ENCODE measurements around the gene RNF40. TPM values are rescaled to one million over a fixed set of nuclear protein-coding genes. Genes with fewer than 3 reads are reported as not detected.

Gene RNF40
- total and polyA plus RNA-seq, 2 donors (not counting 1 experiment from before 2014, with no cell fraction given), result 42.0 to 56.8 TPM

DNA sequence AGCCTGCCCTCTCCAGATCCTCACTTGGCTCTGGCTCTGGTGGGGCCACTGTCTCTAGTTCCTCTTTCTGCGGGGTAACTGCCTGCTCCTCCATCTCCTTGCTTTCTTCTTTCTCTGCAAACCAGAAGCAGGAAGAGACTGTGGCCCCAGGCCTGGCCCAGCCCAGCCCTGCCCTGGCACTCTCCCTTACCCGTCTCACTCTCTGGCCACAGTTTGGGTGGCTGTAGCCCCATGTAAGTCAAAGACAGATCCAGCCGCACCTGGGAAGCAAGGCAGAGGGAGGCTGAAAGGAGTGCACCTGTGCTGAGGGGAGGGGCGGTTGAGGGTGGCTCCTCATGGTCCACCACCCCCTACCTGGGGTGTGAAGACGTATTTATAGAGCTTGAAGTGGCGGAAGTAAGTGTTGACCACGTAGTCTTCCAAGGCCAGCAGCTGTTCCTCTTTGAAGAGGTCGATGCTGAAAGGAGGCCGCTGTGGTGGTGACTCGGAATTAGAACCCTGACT is 3.1 kb upstream of the RNF40 start:
- DNase-seq (ENCODE audit: low read depth in 2 of 2), result no peak
- Histone ChIP-seq H4K20me1 (ENCODE audit: control insufficient read depth, extremely low read depth, insufficient read depth, low read length) (no peaks in the 10 kb centered on the region), H3K9ac (ENCODE audit: insufficient read depth, low read length) (no peak overlapping the region), H3K27ac (ENCODE audit: insufficient read depth, low read length) (no peak overlapping the region), H3K4me3 (replicated peaks in 1 of 4; ENCODE audit: control extremely low read depth in 1 of 4, insufficient read depth in 1 of 4, low read depth in 3 of 4, low read length in 4 of 4) (no peak overlapping the region), H3K36me3 (ENCODE audit: control insufficient read depth, insufficient read depth, low read length) (peaks cover 22% of the 10 kb centered on the region), H2AFZ (ENCODE audit: low read length) (no peak overlapping the region), H3K79me2 (ENCODE audit: control insufficient read depth, insufficient read depth, low read length) (peaks cover 19% of the 10 kb centered on the region), H3K9me3 (ENCODE audit: control insufficient read depth, insufficient read depth, low read depth, low read length) (no peaks in the 10 kb centered on the region), H3K4me1 (ENCODE audit: control insufficient read depth, extremely low read depth, insufficient read depth, low read length) (peaks cover 14% of the 10 kb centered on the region), H3K4me2 (ENCODE audit: extremely low read depth, insufficient read depth, low read length) (no peak overlapping the region), H3K27me3 (ENCODE audit: control insufficient read depth, insufficient read depth, low read length) (no peaks in the 10 kb centered on the region)
- TF ChIP-seq EZH2 (IDR thresholded peaks at IDR 0.05; ENCODE audit: low read length, missing control alignments), result no peak
- TF ChIP-seq CTCF (conservative IDR thresholded peaks at IDR 0.05 in 1 of 2, IDR thresholded peaks at IDR 0.05 in 1 of 2; ENCODE audit: low read depth in 1 of 2, low read length in 2 of 2), result no peak

GRCh38 chr16:30760001-30760559 is 2.0 kb upstream of the RNF40 start:
- Histone ChIP-seq H3K36me3 (ENCODE audit: control insufficient read depth, insufficient read depth, low read length) (peaks cover 28% of the 10 kb centered on the region), H2AFZ (ENCODE audit: low read length) (no peak overlapping the region), H4K20me1 (ENCODE audit: control insufficient read depth, extremely low read depth, insufficient read depth, low read length) (no peaks in the 10 kb centered on the region), H3K9ac (ENCODE audit: insufficient read depth, low read length) (no peak overlapping the region), H3K4me1 (ENCODE audit: control insufficient read depth, extremely low read depth, insufficient read depth, low read length) (peaks cover 14% of the 10 kb centered on the region), H3K4me3 (replicated peaks in 1 of 4; ENCODE audit: control extremely low read depth in 1 of 4, insufficient read depth in 1 of 4, low read depth in 3 of 4, low read length in 4 of 4) (no peak overlapping the region), H3K4me2 (ENCODE audit: extremely low read depth, insufficient read depth, low read length) (peak overlapping the region; percentile 98), H3K79me2 (ENCODE audit: control insufficient read depth, insufficient read depth, low read length) (peaks cover 26% of the 10 kb centered on the region), H3K27me3 (ENCODE audit: control insufficient read depth, insufficient read depth, low read length) (no peaks in the 10 kb centered on the region), H3K9me3 (ENCODE audit: control insufficient read depth, insufficient read depth, low read depth, low read length) (no peaks in the 10 kb centered on the region), H3K27ac (ENCODE audit: insufficient read depth, low read length) (no peak overlapping the region)
- no peak for DNase-seq (ENCODE audit: low read depth in 2 of 2)
- no peak for TF ChIP-seq EZH2 (IDR thresholded peaks at IDR 0.05; ENCODE audit: low read length, missing control alignments)
- TF ChIP-seq CTCF (conservative IDR thresholded peaks at IDR 0.05 in 1 of 2, IDR thresholded peaks at IDR 0.05 in 1 of 2; ENCODE audit: low read depth in 1 of 2, low read length in 2 of 2), result no peak

GRCh38 chr16:30760577-30761426 is 1.3 kb upstream of the RNF40 start:
- peaks cover 14% of the 10 kb centered on the region for H3K4me1 ChIP-seq (ENCODE audit: control insufficient read depth, extremely low read depth, insufficient read depth, low read length)
- peak overlapping the region; percentile 98 for H3K4me2 ChIP-seq (ENCODE audit: extremely low read depth, insufficient read depth, low read length)
- peak overlapping the region; percentile 92 for H3K27ac ChIP-seq (ENCODE audit: insufficient read depth, low read length)
- peak overlapping the region; percentile 67 for H3K9ac ChIP-seq (ENCODE audit: insufficient read depth, low read length)
- TF ChIP-seq CTCF (conservative IDR thresholded peaks at IDR 0.05 in 1 of 2, IDR thresholded peaks at IDR 0.05 in 1 of 2; ENCODE audit: low read depth in 1 of 2, low read length in 2 of 2) (no peak), EZH2 (IDR thresholded peaks at IDR 0.05; ENCODE audit: low read length, missing control alignments) (no peak)
- no peak for DNase-seq (ENCODE audit: low read depth in 2 of 2)
- no peaks in the 10 kb centered on the region for H4K20me1 ChIP-seq (ENCODE audit: control insufficient read depth, extremely low read depth, insufficient read depth, low read length)
- H3K36me3 ChIP-seq (ENCODE audit: control insufficient read depth, insufficient read depth, low read length), result peaks cover 33% of the 10 kb centered on the region
- no peaks in the 10 kb centered on the region for H3K9me3 ChIP-seq (ENCODE audit: control insufficient read depth, insufficient read depth, low read depth, low read length)
- peaks cover 26% of the 10 kb centered on the region for H3K79me2 ChIP-seq (ENCODE audit: control insufficient read depth, insufficient read depth, low read length)
- H3K4me3 ChIP-seq (replicated peaks in 1 of 4; ENCODE audit: control extremely low read depth in 1 of 4, insufficient read depth in 1 of 4, low read depth in 3 of 4, low read length in 4 of 4), result peak overlapping the region; percentile 81 to 95 (median 88)
- H3K27me3 ChIP-seq (ENCODE audit: control insufficient read depth, insufficient read depth, low read length), result no peaks in the 10 kb centered on the region
- H2AFZ ChIP-seq (ENCODE audit: low read length), result peak overlapping the region; percentile 97
